Heart left ventricle (tissue), 13 donors: ENCODE data around the gene AGTRAP.

Experiments
- POLR2A ChIP-seq, 2 donors: fragments of 450-650 bp; IDR thresholded peaks; one replicate each; pipeline ENCODE4 v1.6.1; 2017; ENCODE audit warnings: antibody characterized with exemption in 2 of 2, mild to moderate bottlenecking in 2 of 2, moderate library complexity in 2 of 2
- TF ChIP-seq, protein P1 (sequence below), 12 donors: fragments of 200-600 bp; sonication (generic) in 4 of 12; IDR thresholded peaks; one replicate each; pipeline versions ENCODE4 v1.5.0 to v1.8.0; 2018 to 2022; ENCODE audit warnings: antibody characterized with exemption in 12 of 12, mild to moderate bottlenecking in 5 of 12
- donor health status: ischemic (EF 13 %, LVEDD 7.1; RV severe dilation, severe dysfunction).
- donor health status: DM: no; HTN: yes; CAD: no.
- donor health status: DM: no; HTN: no; CAD: no.
- donor health status: ischemic (EF 25% LVEDD 6.9; RV normal size, moderate dysfunction).
- donor health status: ischemic (EF 25% LVEDD 5.7; RV mildly dilated, moderate dysfunction).
- donor health status: ischemic (EF 35%, LVEDD 5.7; RV mildly dilated, moderate dysfunction).
- donor health status: nonischemic (EF 11% LVEDD 7.7; RV severe dilation, severe dysfunction).
- donor health status: DM: yes; HTN: yes; CAD: no.
- donor health status: PGD.
- donor health status: ischemic (EF 29% LVEDD 5.4; RV normal size, mild dysfunction).
- donor health status: nonischemic (EF 23%, LVEDD 6.1; RV moderate dilation, normal function).

GRCh38 chr1:11688506-11688905 lies 47.4 kb upstream of the AGTRAP start:
- TF ChIP-seq, protein P1, sequence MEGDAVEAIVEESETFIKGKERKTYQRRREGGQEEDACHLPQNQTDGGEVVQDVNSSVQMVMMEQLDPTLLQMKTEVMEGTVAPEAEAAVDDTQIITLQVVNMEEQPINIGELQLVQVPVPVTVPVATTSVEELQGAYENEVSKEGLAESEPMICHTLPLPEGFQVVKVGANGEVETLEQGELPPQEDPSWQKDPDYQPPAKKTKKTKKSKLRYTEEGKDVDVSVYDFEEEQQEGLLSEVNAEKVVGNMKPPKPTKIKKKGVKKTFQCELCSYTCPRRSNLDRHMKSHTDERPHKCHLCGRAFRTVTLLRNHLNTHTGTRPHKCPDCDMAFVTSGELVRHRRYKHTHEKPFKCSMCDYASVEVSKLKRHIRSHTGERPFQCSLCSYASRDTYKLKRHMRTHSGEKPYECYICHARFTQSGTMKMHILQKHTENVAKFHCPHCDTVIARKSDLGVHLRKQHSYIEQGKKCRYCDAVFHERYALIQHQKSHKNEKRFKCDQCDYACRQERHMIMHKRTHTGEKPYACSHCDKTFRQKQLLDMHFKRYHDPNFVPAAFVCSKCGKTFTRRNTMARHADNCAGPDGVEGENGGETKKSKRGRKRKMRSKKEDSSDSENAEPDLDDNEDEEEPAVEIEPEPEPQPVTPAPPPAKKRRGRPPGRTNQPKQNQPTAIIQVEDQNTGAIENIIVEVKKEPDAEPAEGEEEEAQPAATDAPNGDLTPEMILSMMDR (IDR thresholded peaks at IDR 0.05): no peak
- no peak for TF ChIP-seq POLR2A (IDR thresholded peaks at IDR 0.05)
